ENCODE results near the gene CELA1. TPM values are rescaled to one million over a fixed set of nuclear protein-coding genes. Genes with fewer than 3 reads are reported as not detected.
"Not testable (repeated sequence)": the region's sequence is repeated elsewhere in the genome, so short reads cannot be mapped to it uniquely, and the experiment has no call there.

CELA1 gene
- total RNA-seq, 1 donor from 2014 or later = not detected

DNA sequence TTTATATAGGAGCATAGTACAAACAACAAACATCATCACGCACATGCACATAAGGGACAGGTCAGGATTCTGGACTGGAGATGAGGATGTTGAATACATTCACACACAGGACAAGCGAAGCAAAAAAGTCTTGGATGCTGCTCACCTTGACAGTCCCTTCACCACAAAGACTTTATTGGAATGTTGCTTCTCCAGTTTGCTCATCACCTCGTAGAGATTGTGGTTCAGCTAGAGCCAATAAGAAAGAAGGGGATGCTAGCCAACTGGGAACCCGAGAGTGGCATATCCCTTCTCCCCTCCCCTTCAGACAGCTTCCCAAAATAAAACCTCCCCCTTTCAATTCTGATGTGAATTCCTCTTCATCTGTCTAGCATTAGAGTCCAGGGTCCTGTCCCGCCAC is 50.8 kb downstream of the CELA1 start:
- Mint-ChIP-seq H3K27me3 (ENCODE audit: unreplicated experiment) (no peaks in the 10 kb centered on the region), H3K4me3 (ENCODE audit: unreplicated experiment) (no peak overlapping the region), H3K9me3 (ENCODE audit: unreplicated experiment) (no peaks in the 10 kb centered on the region), H3K4me1 (ENCODE audit: unreplicated experiment) (no peaks in the 10 kb centered on the region), H3K27ac (ENCODE audit: unreplicated experiment) (no peak overlapping the region), H3K36me3 (ENCODE audit: unreplicated experiment) (no peaks in the 10 kb centered on the region)
- TF ChIP-seq CTCF (IDR thresholded peaks at IDR 0.05) = no peak
- no peak for DNase-seq (ENCODE audit: extremely low spot score, unreplicated experiment)

GRCh38 chr12:51294097-51294496 is 52.4 kb downstream of the CELA1 start:
- not testable (repeated sequence) for H3K9me3 Mint-ChIP-seq (ENCODE audit: unreplicated experiment); H3K27ac Mint-ChIP-seq (ENCODE audit: unreplicated experiment); DNase-seq (ENCODE audit: extremely low spot score, unreplicated experiment); H3K4me3 Mint-ChIP-seq (ENCODE audit: unreplicated experiment); H3K36me3 Mint-ChIP-seq (ENCODE audit: unreplicated experiment); H3K27me3 Mint-ChIP-seq (ENCODE audit: unreplicated experiment); H3K4me1 Mint-ChIP-seq (ENCODE audit: unreplicated experiment)

- TF ChIP-seq CTCF (IDR thresholded peaks at IDR 0.05) = no peak
- Mint-ChIP-seq H3K27me3 (ENCODE audit: unreplicated experiment) (no peaks in the 10 kb centered on the region), H3K4me3 (ENCODE audit: unreplicated experiment) (no peak overlapping the region), H3K9me3 (ENCODE audit: unreplicated experiment) (no peaks in the 10 kb centered on the region), H3K27ac (ENCODE audit: unreplicated experiment) (no peak overlapping the region), H3K36me3 (ENCODE audit: unreplicated experiment) (no peaks in the 10 kb centered on the region), H3K4me1 (ENCODE audit: unreplicated experiment) (no peaks in the 10 kb centered on the region)
- DNase-seq (ENCODE audit: extremely low spot score, unreplicated experiment) = no peak
Observed at GRCh38 chr12:51293696-51294095, 52.8 kb downstream of the CELA1 start.

DNA sequence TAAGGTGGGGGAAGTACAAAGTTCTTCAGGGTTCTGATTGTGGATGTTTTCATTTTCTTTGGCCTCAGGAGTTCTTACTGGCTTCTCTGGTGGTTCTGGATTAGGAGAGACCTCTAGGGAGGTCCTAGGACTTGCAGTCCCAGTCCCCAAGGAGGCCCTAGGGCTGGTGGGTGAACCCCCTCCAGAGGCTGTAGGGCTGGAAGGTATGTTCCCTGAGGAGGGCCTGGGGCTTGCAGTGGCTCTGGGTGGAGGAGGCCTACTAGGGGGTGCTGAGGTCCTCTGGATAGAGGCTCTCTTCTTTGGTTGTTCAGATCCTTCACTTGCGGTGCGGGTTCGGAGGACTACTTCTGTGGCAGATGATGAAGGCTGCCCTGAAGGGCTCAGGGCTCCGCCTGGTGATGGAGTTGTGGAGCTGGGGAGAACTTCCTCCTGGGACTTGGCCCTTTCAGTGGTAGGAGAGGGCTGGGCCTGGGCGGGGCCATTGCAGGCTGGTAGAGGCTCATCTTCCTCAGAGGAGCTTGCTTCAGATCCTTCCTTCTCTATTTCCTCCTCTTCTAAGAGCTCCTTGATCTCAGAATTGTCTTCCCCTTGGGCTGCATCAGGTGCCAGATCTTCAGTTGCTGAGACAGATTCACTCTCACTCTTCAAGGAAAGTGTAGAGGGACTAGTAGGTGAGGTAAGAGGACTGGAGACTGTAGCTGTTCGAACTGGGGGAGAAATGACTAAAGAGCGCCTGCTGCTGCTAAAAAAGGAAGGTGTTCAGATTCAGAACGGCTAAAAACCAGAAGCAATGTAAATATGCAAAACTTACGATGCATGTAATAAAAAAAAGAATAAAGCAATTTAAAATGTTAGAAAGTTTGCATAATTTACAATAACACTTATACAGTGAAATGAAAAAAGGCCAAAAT is 54.6 kb downstream of the CELA1 start:
- not testable (repeated sequence) for H3K4me1 Mint-ChIP-seq (ENCODE audit: unreplicated experiment); H3K27me3 Mint-ChIP-seq (ENCODE audit: unreplicated experiment); H3K9me3 Mint-ChIP-seq (ENCODE audit: unreplicated experiment); DNase-seq (ENCODE audit: extremely low spot score, unreplicated experiment); H3K27ac Mint-ChIP-seq (ENCODE audit: unreplicated experiment); H3K36me3 Mint-ChIP-seq (ENCODE audit: unreplicated experiment); H3K4me3 Mint-ChIP-seq (ENCODE audit: unreplicated experiment)

DNA sequence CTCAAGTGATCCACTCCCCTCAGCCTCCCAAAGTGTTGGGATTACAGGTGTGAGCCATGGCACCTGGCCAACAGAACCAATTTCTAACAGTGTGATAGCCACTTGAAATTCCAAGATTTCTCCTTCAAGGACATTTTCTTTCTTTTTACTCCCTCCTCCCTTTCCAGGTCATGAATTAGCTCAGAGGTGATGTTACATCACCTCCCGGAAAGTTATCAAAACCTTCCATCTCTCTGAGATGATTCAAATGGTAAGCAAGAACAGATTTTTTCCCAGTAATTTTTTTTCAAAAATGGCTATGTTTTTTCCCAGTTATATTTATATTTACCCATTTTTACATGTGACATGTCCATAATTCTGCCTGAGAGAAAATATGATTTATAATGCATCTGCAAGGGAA is 60.6 kb downstream of the CELA1 start:
- Mint-ChIP-seq H3K4me3 (ENCODE audit: unreplicated experiment) (no peak overlapping the region), H3K36me3 (ENCODE audit: unreplicated experiment) (no peaks in the 10 kb centered on the region), H3K9me3 (ENCODE audit: unreplicated experiment) (no peaks in the 10 kb centered on the region), H3K4me1 (ENCODE audit: unreplicated experiment) (no peaks in the 10 kb centered on the region), H3K27ac (ENCODE audit: unreplicated experiment) (no peak overlapping the region), H3K27me3 (ENCODE audit: unreplicated experiment) (peaks cover 13% of the 10 kb centered on the region)
- no peak for DNase-seq (ENCODE audit: extremely low spot score, unreplicated experiment)
- no peak for TF ChIP-seq CTCF (IDR thresholded peaks at IDR 0.05)

DNA sequence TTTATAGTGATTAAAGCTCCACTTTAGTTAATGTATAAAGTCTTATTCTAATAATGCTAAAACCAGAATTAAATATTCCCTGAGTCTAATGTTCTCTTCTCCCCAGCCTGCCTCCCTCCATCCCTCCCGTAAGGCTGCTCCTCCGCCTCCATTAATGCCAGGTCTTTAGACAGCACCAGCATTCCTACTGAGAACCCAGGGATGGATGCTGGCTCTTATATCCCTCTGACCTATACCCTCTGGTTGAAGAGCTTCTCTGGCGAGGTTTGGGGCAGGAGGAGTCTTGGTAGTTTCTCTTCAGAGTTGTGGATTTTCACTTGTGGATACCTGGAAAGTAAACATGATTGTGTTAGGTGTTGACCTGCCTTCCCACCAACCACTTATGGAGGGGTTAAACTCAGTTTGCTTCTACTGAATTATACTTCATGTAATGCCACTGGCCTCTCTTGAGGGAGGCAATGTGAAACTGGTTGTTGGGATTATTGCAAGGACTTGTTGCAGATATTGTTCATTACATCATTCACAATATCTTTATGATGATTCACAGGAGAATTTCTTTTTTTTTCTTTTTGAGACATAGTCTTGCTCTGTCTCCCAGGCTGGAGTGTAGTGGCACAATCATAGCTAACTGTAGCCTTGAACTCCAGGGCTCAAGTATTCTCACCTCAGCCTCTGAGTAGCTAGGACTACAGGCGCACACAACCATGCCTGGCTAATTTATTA is 65.1 kb downstream of the CELA1 start:
- H3K4me1 Mint-ChIP-seq (ENCODE audit: unreplicated experiment) = no peaks in the 10 kb centered on the region
- peaks cover 13% of the 10 kb centered on the region for H3K27me3 Mint-ChIP-seq (ENCODE audit: unreplicated experiment)
- no peaks in the 10 kb centered on the region for H3K9me3 Mint-ChIP-seq (ENCODE audit: unreplicated experiment)
- H3K4me3 Mint-ChIP-seq (ENCODE audit: unreplicated experiment) = no peak overlapping the region
- no peak overlapping the region for H3K27ac Mint-ChIP-seq (ENCODE audit: unreplicated experiment)
- no peak for DNase-seq (ENCODE audit: extremely low spot score, unreplicated experiment)
- H3K36me3 Mint-ChIP-seq (ENCODE audit: unreplicated experiment) = no peaks in the 10 kb centered on the region
- TF ChIP-seq CTCF (IDR thresholded peaks at IDR 0.05) = no peak
